ENCODE results near the gene KCNJ6. TPM values are rescaled to one million over a fixed set of nuclear protein-coding genes. Genes with fewer than 3 reads are reported as not detected.

Gene KCNJ6
- total and polyA plus RNA-seq, 9 of the 15 experiments (the other 6 are each of a cell fraction or from before 2014, with no cell fraction given) = 0.06 to 0.21 (median 0.13) TPM; not detected in 1

GRCh38 chr21:37797403-37797802 is 118.9 kb downstream of the KCNJ6 start (continued):
- TF ChIP-seq MGA (IDR thresholded peaks at IDR 0.05) (no peak), ZNF217 (CRISPR knock-in tag; IDR thresholded peaks at IDR 0.05) (no peak), ZBTB1 (CRISPR knock-in tag; IDR thresholded peaks at IDR 0.05; ENCODE audit: borderline replicate concordance, low read depth) (no peak)

All from K562 (cell line).